Measurements from ENCODE around the gene TCF4. TPM values are rescaled to one million over a fixed set of nuclear protein-coding genes. Genes with fewer than 3 reads are reported as not detected.

TCF4 gene
- total RNA-seq, 1 donor from 2014 or later, result 536 TPM

DNA sequence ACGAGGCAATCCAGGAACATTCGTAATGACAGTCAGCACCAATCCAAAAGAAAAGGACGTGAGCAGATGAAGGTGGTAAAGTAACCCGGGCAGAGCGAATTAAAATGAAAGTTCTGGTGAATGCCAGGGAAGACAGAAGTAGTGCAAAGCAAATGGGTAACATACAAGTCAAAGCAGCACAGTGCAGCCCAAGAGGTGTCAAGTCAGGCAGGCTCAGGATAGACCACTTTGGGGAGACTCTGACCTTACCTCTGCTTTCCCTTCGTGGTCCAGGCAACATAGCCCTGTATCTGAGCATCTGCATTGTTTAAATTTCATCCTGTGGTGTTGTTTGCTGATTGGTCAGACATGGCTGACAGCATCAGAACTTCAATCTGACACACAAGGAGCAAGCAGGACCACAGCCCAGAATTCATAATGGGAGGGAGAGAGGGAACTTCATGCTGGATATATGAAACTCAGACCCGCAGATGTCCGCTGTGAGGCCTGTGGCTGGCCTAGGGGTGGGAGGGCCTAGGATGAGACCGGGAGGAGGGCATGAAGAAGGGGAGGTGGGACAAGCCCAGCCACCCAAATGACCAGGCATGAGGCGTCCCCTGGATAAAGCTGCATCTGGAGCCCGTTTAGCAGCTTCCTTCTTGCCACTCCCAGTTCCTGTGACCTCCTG lies 285.7 kb downstream of the TCF4 start:
- DNase-seq (ENCODE audit: low read depth in 2 of 2), result no peak

DNA sequence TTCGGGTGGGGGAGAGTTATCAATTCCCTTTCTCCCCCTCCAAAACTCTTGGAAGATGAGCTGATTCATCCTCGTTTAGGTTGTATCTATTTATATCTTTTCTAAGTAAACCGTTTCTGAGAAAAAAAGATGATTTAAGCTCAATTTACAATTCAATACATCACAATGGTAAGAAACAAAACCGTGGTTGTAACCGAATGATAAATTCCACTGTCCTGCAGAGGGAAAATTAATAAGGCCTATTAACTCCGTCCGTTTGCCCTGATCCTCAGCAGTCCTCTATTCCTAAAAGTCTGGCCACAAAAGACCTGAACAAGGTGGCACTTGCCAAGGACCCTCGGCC lies 286.2 kb downstream of the TCF4 start:
- no peak for DNase-seq (ENCODE audit: low read depth in 2 of 2)

DNA sequence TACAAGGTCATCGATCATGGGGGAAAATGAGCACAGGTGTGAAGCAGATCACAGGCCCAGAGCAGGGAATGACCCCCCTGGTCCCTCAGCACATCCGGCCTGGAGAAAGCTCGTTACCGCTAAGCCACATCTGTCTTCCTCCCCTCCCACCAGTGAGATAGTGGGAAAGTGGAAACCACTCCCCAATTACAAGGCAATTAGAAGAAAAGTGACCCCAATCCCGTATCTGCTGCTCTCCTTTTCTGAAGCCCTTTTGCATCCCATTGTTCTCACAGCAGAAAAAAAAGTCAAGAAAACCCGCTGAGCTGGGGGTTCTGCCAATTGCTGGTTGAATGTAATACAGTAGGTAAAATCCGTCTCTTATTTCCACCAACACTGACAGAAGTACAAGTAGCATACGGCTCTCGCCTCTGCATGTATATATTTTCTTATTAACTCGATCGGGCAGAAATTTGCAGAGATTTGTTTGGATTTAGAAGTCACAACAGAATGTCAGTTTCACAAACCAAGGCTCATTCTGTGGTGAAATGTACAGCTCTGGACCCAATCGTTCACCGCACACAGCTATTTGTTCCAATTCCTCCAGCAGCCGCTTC lies 287.0 kb downstream of the TCF4 start:
- DNase-seq (ENCODE audit: low read depth in 2 of 2), result no peak

DNA sequence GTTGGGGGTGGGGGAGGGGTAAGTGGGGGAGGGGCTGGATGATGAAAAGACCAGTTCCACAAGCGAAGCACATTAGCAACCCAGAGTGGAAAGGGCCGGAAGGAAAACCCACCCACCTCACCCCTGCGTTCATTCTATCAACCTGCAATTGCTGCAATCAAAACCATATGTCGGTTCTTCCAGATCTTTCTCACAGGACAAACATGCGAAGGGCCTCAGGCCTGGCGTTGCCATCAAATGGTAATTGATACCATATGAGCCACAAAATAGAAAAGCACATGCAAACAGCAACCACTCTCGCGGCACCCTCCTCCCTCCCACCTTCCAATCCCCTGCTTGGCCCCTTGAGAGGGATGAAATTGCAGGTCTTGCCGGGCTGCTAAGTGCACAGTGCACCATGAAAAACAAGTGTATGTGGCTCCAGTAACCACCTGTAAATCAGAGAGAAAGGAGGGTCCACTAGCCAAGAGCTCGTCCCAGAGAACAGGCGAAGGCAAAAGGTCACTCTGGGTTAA lies 287.5 kb downstream of the TCF4 start:
- no peak for DNase-seq (ENCODE audit: low read depth in 2 of 2)

DNA sequence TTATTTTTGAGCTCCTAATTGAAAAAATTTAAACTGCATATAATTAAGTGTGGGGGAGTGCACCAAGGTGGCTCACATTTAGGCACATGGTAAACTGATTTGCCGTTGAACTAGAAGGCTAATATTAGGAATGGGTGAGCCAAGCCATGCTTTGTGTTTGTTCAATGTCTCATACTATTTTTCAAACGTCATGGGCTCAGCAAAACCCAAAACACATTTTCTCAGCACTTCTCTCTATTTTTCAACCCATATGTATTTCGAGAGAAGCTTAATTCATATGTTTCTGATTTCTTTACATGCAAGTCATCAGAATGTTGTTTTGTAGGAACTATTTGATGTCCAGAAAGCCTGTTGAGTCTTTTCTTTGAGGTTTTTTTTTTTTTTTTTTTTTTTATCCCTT lies 291.2 kb downstream of the TCF4 start:
- DNase-seq (ENCODE audit: low read depth in 2 of 2), result no peak

DNA sequence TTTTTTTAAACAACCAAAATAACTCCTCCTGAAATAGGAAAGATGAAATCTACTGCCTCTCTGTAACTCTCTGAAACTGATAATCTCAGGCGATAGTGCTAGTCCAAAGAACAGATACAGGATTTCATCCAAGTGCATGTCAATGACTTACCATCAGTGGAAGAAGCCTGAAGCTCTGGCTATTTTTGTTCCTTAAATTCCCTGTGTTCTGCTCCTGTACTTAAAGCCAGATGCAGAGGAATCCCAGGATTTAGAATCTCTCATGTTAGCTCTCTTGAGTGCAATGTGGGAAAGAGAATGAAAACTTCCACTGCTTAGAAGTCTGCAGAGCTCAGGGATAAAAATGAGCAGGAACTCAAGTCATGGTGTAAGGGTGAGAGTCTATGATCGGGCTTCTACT lies 291.9 kb downstream of the TCF4 start:
- no peak for DNase-seq (ENCODE audit: low read depth in 2 of 2)

DNA sequence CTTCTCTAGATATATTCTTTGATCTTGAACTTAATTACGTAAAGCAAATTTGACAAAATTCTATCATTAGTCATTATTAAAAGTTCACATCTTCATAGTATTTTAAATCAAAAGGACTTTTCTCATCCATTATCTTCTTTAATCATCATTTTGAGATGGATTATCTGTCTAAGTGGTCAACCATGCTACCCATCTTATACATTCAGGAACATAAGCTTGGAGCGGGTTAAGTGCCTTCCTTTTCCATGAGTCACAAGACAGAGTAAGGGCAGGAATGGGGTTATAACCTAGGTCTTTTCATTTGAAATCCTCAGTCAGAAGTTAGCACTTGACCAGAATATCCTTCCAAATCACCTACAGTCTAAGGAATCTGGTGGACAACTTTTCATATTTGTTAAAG lies 297.1 kb downstream of the TCF4 start:
- DNase-seq (ENCODE audit: low read depth in 2 of 2), result no peak

DNA sequence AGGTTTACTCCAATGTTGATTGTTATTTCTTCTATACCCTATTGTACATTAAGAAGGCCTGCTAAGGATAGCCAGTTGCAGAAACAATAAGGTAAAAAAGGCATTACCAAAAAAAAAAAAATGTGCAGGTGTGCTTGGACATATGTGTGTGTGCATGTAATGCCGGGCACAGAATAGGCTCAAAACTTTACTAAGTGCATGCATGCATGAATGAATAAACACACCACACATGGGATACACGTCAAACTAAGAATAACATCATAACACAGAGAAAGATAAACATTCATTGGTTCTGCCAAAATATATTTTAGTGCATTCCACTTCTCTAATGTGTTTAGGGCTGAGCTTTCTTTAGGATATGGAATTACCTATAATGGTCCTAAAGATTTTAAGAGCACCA lies 298.2 kb downstream of the TCF4 start:
- no peak for DNase-seq (ENCODE audit: low read depth in 2 of 2)

DNA sequence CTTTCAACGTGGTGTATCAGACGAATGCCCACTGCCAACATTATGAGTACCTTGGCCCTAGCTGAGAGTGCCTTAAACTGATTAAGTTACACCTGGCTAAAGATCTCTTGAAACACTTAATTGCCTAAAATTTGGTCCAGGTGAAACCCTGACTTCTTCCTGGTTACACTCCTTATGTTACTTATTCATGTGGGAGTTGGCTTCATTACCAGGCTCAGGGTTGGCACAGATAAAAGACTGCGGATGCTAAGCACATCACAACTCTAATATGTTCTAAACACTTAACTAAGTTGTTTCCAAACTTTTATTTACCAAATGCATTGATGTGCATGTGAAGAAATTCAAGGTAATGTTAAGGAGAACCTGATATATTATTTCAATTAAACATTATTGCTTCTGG lies 298.9 kb downstream of the TCF4 start:
- no peak for DNase-seq (ENCODE audit: low read depth in 2 of 2)

DNA sequence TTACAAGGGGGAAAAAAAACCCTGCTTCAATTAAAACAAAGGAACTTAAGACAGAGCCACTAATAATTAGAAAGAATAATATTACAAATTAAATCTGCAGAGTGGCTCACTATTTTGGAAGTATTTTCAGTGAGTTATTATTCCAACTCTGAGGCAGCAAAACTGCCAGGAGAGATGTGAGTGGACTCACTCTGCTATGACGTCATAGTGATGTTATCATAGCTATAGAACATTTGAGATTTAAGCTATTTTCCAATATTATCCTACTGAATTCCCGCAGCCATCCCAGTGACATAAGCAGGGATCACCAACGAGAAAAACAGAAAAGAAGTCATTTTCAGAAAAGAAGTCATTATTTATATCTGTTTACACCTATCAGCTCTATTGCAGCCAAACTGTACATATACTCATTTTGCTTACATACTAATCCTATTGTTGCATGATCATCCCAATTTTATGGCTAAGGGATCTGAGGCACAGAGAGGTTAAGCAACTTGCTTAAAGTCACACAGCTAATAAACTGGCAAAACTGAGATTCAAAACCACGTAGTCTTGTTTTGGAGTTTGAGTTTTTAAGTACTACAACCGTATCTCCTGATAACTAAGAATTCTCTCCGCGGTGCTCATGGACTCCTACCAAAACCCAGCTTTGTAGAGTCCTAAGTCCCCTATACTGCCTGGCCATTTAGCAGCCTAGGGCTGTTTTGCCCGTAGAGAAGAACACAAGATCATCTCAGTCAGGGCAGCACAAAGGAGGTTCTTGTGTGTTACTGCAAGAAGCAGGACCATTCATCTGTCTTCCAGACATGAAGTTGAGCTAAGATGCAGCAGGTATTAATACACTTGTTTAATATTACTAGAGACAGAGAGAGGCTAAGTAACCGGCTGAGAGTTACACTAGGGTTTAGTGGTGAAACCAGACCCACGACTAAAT lies 299.8 kb downstream of the TCF4 start:
- no peak for DNase-seq (ENCODE audit: low read depth in 2 of 2)

DNA sequence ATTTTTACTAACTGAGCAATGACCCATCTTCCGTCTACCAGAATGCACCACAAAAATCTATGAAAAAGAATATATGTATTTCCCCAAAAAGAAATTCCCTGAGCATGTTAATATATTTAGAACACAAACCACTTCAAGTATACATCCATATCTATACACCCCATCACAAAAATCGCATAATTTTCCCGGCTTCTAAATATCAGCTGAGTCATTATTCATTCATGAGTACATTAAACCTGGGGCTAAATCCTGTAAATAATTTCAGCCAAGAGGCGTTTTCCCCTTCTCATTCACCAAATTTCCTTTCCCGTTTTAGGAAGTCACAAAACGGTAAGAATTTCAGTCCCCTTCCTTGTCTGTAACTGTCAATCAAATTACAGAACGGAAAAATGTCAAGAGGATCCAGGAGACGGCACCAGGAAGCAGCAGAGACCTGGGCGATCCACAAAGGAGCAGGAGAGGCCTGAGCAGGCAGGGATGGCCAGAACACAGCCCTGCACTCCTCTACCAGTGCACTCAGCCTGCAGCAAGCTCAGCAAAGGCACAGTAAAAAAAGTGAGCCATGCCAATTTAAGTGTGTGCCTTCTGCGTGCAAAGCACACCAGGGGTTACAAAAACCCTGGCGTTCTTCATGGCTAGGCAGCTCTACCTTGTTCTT lies 300.7 kb downstream of the TCF4 start:
- DNase-seq (ENCODE audit: low read depth in 2 of 2), result peak in 1 of 2 donors; percentile 32

DNA sequence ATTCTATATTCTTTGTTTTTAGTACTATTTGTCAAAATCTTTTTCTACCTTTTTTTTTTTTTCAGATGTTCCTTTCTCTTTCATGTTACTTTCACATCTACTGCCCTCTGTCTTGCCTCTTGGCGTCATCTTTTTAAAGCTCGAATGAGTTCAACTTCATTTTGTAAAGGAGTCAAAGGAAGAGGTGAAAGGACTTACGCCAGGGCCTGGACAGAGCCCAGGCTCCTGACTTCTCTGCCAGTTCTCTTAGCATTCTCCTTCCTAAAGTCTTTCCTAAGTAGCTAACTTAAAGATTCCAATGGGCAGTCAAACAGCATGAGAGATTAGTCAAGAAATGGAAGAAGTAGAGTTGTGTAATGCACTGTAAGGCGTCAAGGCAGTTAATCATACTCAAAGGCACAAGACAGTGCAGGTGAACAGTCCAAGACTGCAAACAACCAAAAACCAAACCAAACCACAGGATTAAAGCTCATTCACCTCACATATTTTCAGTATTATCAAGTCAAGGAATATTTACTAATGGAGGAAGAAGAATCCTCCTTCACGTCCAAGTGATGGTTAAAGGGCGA lies 301.7 kb downstream of the TCF4 start:
- peak in 1 of 2 donors; percentile 23 for DNase-seq (ENCODE audit: low read depth in 2 of 2)

DNA sequence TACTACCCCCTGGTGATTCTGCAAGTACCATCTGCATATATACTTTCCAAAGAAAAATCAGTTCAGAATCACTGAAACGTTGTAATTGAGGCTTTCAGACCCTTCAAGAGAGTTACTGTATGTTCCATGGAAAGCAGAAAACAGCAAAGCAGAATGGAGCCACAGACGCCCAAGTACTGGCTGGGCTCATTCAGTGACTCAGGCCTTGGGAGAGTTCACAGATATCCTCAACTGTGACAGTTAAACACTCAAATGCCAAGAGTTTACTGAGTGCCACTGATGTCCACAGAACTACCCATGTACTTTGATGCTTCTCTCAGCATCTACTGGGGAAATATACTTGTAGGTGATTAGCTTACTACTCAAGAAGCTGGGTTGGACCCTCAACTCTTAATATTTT lies 303.4 kb downstream of the TCF4 start:
- DNase-seq (ENCODE audit: low read depth in 2 of 2), result no peak

DNA sequence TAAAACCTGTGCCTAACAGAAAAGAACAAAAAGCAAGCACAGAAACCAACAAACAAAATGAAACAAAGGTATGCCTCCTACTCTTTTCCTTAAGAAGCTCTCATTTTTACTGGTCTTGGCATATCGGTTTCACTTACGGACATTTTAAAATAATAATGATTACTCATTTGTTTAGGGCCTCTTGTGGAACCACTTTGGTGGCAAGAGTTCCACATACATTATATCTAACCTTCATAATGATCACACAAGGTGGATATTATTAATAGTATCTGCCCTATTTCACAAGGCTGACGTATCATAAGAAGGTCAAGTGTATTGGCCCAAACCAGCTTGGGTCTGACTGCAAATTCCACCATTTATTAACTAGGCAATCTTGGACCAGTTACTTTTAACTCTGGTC lies 304.7 kb downstream of the TCF4 start:
- DNase-seq (ENCODE audit: low read depth in 2 of 2), result no peak

DNA sequence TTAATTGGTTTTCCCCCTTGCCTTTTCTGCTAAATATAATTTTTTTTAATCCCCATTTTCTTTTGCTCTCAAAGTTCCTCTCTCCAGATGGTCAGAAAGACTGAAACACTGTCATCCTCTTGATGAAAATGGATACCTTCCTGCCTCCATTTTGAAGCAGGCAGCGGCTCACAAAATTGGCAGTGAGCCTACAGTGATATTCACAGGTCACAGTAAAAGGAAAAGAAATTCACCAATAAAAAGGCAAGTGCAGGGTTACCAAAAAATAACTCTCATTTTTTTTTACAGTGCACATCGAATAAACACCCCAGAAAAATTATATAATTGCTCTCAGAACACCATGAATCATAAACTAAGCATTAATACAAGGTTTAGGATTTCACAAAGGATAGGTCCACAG lies 307.5 kb downstream of the TCF4 start:
- DNase-seq (ENCODE audit: low read depth in 2 of 2), result peak; percentile 60 to 78

DNA sequence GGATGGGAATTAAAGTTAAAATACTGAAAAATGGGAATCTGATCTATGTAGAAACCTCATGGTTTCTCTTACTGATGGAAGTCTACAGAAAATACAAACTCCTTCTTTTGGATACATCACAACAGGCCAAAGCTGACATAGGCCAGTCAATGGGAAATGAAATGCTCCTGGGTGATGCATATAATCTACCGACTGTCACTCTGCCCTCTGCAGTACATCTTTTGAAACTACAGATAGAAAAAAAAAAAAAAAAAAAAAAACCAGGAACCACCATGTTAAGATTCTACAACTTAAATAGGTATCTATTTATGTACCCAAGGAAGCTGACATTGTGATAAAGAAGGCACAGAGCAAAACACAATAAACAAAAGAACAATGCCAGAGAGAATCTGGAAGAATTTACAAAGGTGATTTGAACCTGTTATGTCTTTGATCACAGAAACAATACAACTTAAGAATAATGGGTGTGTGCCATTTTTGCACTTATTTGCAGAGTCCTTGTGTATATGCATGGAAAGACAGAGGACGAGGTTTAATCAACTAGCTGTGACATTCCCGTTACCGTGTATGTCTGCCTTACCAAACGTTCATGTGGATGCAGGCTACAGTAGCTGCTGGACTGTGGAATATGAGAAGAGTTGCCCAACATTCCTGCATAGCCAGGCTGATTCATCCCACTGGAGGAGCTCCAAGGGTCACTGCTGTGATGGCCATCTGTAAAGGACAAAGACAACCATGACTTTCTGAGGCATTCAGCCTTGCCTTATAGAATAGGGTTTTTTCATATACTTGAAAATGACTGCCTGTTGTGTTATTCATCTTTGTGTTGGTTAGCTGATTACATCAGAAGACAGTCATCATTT lies 312.7 kb downstream of the TCF4 start:
- DNase-seq (ENCODE audit: low read depth in 2 of 2), result peak; percentile 52 to 70

DNA sequence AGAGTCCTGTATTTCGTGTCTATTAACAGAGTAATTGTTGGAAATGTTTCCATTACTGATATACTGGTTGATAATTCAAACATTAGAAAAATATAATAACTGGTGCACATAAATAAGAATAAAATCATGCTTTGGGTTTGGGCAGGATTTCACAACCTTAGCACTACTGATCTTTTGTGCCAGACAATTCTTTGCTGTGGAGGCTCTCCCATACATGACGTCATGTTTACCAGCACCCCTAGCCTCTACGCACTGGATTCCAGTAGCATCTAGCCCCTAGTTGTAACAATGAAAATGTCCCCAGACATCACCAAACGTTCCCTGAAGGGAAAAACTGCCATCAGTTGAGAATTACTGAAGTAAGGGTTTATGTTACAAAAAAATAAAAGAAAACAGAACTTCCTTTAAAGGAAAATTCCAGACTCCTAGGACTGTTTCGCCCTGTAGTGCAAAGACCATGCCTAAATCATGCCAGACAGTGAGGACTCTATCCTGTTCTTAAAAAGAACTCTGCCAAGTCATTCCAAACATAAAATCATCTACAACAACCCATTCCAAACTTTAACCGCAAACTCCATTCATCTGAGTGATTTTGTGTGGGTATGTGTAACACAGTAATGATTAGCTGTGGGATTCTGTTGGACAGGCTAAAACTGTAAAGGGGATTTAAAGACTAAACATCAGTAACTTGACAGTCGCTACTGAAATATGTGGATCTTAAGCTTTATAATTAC lies 315.3 kb downstream of the TCF4 start:
- DNase-seq (ENCODE audit: low read depth in 2 of 2), result no peak

DNA sequence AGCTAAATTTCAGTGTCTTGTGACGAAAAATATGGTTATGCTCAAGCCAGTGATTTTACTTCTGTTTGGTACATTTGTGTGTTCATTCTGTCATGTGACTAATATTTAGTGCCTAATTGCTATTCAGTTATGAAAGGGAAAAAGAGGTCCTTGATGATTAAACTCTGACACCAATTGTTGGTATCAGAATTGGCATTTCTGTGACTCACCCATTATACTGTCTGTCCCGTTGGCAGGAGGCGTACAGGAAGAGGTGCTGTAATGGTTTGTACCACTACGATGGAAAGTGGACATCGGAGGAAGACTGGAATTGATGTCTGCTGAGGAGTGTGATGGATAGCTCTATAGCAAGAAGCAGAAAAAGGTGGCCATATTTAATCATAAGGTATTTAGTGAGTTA lies 318.4 kb downstream of the TCF4 start:
- DNase-seq (ENCODE audit: low read depth in 2 of 2), result peak; percentile 51 to 65

DNA sequence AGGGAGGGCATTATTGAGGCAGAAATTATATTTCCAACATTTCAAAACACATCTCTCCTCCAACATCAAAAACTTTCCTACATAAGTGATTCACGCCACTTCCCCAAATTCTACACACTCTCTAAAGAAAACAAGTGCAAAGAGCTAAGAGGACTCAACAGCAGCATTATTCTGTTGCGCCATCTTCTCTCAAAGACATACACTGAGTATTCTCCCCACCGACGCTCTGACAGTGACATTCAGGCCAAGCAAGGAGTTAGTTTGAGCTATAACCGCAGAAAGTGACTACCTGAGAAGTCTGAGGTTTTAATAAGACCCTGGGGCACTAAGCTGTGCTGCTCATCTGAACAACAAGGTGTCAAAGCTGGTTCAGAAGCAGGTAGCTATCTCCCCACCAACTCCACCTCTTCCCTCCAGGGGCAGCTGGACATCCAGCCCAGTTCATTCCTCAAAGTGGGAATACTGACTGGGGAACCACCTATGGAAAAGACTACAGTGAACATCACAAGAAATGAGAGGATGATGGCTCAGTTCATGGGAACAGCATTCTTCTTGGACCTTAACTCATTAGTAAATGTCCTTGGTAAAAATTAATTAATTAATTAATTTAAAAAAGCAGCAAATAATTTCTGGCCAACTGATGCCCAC lies 319.2 kb downstream of the TCF4 start:
- no peak for DNase-seq (ENCODE audit: low read depth in 2 of 2)
